ENCODE measurements around the gene STARD10.
A peak's percentile ranks its signal among the peaks of the same experiment; 100 is the strongest.

The STARD10 gene

GRCh38 chr11:72760539-72761405, 33.1 kb downstream of the STARD10 start:
- DNase-seq, result no peak

GRCh38 chr11:72759468-72759985, 34.3 kb downstream of the STARD10 start:
- DNase-seq, result no peak

GRCh38 chr11:72758690-72759389, 35.0 kb downstream of the STARD10 start:
- peak; percentile 79 for DNase-seq

GRCh38 chr11:72758304-72758689, 35.5 kb downstream of the STARD10 start:
- no peak for DNase-seq

DNA sequence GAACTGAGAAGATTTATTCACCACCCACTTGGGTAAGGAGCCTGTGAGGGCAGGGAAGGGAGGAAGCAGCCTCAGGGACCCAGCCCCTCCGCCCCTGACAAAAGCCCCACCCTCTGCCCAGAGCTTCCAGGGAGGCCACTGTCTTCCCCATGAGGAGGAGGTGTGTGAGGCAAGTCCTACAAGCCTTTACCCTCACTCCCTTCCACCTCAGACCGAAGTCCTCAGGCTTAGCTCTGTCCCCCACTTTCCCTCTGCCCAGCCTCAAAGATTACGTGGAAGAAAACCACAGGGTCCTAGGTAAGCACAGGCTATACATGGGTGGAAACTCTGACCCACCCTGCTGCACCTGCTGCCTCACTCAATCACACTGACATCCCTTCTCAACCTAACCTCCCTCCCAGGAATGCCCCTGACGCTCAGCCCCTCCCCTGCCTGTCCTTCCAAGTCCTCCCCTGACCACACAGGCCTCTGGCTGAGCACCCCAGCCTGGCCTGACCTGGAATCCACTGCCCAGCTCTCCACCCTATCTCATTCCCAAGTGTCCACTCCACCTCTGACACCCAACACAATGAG, 38.0 kb downstream of the STARD10 start:
- no peak for DNase-seq

DNA sequence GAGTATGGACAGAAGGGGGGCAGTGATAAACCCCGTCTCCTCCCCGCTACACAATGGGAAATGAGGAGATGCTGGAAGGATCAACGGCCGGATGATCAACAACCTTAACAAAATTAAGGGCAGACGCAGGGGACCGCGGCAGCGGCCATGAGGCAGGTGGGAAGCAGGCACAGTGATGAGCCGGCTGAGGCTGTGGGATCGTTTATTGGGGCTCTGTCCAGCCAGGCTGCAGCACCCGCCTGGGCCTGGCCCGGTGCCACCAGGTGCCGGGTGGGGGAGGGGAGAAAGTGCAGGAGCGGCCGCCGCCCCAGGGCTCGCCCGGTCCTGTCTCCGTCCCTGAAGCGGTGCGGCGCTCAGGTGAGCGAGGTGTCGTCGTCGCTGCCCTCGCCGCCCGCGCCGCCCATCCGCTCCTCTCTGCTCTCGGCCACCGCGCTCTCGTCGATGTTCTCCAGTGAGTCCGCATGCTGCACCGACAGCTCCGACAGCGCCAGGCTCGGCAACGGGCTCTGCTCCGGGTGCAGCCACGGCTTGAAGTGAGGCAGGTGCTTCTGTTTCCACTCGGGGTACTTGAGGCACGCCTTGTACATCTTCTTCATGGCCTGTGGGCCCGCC, 39.2 kb downstream of the STARD10 start:
- DNase-seq, result no peak

DNA sequence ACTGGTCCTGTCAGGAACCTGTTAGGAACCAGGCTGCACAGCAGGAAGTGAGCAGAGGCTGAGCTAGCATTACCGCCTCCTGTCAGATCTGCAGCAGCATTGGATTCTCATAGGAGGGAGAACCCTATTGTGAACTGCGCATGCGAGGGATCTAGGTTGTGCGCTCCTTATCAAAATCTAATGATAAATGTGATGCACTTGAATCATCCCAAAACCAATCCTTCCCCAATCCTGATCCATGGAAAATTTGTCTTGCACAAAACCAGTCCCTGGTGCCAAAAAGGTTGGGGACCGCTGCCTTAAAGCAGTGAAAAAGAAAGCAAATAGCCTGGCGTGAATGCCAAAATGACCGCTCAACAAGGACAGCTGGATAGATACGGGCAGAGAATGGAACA, 39.7 kb downstream of the STARD10 start:
- DNase-seq, result no peak

DNA sequence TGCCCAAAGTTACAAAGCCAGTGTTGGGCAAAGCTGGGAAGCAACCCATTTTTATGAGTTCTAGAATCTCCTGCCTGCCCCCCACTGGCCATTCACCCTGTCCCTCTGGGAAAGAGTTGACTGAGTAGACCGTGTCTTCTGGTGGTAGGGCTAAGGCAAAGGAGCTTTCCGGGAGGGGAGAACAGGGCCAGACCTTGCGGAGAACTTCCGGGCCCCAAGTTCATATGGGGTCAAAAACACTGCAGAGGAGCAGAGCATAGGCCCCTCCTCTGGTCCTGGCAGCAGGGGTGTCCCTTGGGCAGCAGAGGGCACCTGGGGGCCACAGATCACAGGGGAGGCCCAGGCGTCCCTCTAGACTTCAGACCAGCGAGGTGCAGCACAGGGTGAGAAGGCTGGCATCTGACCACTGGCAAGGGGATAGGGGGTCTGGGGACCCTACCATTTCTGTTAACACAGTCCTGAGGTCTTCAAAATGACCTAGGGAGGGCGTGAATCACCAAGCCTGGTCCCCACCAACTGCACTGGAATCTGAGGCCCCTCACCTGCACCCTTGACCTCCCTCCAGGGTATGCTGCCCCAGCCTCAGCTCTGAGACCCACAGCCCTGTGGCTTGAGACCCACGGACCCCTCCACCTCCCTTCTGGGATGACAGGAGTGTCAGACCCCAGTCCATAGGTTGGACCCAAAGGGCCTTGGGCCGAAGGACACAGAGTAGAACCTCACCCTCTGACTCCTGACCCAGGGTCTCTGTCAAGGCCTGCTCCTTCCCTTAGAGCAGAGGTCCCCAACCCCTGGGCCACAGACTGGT, 40.3 kb downstream of the STARD10 start:
- no peak for DNase-seq

DNA sequence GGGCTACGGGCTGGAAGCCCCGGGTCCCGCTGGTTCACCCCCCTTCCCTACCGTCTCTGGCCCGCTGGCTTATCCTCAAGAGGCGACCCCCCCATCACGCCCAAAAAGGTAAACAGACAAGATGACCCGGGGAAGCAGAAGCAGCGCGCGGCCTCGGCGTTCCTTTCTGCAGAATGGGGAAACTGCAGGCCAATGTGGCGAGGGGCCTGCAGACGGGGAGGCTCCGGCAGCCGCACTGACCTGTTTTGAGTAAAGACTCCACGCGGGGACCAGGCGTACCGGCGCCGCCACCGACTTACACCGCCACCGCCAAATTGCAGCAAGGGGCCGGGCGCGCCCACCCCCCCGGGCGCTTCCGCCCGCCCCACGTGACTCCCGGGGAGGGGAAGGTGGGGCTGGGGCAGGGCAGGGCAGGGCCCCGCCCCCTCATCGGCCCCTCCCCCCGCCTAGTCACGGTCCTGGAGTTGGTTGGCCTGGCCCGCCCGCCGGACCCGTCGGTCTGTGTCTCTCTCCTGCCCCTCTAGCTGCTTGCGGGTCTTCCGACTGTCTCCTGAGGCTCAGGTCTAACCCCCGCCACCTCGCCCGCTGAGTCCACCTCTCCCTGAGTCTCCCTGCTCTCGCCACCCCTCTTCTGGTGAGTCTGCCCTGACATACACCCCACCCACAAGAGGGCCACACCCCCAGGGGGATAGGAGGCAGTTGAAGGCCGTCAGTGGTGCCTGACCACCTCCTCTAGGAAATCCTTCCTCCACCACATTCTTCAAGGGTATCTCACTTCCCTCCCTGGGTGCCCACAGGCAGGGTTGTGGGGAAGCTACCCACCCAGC, 41.5 kb downstream of the STARD10 start, which contains the start of gene ARAP1:
Gene ARAP1 (minus strand): TSS at position 321 of the 827 bp plus-strand sequence. CDS start 25,280 bp downstream, outside the sequence.
- DNase-seq, result peak; percentile 76

- peak; percentile 45 for DNase-seq
Observed at GRCh38 chr11:72751116-72752087, 42.4 kb downstream of the STARD10 start.

DNA sequence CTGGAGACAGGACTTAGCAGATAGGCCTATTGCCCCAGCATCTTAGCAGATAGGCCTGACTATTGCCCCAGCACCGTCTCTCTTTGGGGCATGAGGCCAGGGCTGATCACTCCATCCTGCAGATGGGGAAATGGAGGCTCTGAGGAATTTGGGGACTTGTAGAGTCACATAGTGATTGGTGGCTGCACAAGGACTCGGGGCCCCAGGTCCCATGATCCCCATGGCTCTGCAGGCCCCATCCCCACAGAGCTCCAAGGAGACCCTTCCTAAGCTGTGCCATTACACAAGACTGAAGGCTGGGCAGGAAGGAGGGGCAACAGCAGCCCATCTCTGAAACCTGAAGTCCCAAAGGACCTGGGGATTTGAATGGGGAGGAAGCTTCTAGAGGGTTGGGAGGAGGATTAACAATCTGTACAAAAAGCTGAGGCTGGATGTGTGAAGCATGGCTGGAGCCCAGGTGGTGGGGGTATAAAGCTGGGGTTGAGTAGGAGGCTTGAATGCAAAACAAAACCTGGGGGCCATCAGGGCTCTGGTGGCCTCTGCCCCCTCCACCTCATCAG, 43.2 kb downstream of the STARD10 start:
- no peak for DNase-seq

DNA sequence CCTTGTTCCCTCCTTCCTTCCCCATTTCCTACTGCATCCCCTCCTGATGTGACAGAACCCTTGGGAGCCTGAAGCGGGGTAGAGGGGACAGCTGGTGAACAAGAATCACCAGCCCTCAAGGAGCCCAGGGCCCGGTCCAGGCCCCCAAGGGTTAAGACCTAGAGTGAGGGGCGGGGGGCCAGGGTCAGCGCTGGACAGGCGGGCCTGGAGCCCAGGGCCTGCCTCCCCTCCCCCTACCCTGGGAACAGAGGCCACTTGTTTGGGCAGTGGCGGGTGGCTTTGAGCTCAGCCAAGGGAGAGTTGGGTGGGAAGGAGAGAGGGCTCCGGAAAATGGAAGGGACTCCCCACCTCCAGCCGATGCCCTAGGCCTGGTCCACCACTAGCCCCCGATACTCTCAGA, 43.8 kb downstream of the STARD10 start:
- no peak for DNase-seq

- DNase-seq, result no peak
Observed at GRCh38 chr11:72747289-72747855, 46.5 kb downstream of the STARD10 start.

DNA sequence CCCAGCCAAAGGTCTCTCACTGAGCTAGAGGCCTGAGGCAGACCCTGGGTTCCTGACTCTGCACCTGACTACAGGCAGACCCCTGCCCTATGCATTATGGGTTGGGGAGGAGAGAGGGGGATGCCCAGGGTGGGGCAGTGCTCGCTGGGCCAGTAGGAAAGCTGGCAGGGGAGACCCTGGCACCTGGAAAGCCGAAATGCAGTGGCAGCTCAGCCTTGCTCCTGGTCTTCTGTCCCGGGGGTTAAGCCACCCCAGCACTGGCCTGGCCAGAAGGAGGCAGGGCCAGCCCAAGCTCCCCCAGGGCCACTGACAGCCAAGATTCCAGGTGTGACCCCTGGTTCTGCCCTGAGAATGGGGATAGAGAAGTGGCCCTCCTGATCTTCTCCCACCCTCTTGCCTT, 47.0 kb downstream of the STARD10 start:
- no peak for DNase-seq

- no peak for DNase-seq
Observed at GRCh38 chr11:72745925-72746550, 47.8 kb downstream of the STARD10 start.

DNA sequence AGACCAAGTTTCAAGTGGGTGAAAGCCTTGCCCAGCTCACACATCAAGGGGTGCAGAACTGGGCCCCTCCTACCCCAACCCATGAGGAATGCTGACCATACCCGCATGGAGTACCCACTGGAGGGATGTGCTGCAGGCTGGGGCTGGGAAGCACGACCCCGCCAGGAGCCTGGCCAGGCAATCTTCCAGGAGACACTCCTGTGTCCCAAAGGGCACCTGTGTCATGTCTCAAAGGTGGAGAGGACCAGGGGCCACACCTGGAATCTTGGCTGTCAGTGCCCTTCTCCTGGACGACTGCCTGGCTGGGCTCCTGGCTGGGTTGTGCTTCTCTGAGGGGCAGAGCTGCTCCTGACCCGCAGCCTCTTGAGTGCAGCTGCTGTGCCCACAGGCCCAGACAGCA, 48.3 kb downstream of the STARD10 start:
- DNase-seq, result no peak

- DNase-seq, result no peak
Observed at GRCh38 chr11:72744474-72744873, 49.4 kb downstream of the STARD10 start.

DNA sequence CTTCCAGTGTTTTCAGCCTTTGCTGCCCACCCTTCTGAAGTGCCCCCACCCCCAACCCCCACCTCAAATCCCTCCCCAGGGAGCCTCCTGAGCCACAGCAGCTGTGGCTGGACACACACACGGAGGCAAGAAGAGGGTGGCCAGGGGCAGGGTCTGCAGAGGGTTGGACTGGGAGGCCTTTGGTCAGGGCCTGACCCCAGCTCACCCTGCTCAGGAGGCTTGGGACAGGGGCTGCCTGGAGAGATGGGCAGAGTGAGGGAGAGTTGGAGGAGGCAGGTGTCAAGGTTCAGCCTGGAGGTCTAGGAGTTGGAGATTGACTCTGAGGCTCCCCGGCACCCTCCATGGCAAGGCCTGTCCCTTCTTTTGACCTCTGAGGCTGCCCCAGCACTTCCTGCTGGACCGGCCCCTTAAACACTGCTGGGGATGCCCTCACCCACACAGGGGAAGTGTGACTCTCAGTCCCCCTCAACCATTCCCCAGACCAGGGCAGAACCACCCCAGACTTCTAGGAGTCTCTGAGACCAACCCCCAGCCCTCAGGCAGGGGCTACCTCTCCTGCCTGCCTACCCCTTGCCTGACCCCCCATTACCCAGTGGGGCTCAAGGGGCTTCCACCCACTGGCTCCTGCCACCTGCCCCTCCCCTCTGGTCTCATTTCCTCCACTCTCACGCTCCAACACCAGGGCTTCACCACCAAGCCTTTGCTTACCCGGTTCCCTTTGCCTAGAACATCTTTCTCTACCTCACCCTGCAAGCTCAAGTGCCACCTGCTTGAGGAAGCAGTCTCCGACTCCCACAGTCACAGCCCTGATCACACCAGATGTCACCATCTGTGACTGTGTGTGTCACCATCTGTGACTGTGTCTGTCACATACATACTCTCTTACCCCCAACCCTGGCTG, 50.3 kb downstream of the STARD10 start:
- DNase-seq, result no peak
